ENCODE results near the gene INTS7.

Gene INTS7

GRCh38 chr1:212040629-212041412 lies 5.5 kb upstream of the INTS7 start:
- TF ChIP-seq FOXP2 (optimal IDR thresholded peaks at IDR 0.05; ENCODE audit: borderline replicate concordance, extremely low read depth, extremely low read length, insufficient read depth) (no peak), SIN3A (IDR thresholded peaks at IDR 0.05; ENCODE audit: borderline replicate concordance, insufficient read depth, low read length) (no peak), POLR2AphosphoS5 (IDR thresholded peaks at IDR 0.05; ENCODE audit: low read depth, low read length) (no peak), REST (IDR thresholded peaks at IDR 0.05; ENCODE audit: insufficient read depth in 1 of 2, low read depth in 2 of 2, low read length in 2 of 2) (no peak), TAF1 (IDR thresholded peaks at IDR 0.05; ENCODE audit: borderline replicate concordance, insufficient read depth, low read length) (no peak)

GRCh38 chr1:212039622-212040021 lies 4.3 kb upstream of the INTS7 start:
- no peak for TF ChIP-seq POLR2AphosphoS5 (IDR thresholded peaks at IDR 0.05; ENCODE audit: low read depth, low read length)
- no peak for TF ChIP-seq REST (IDR thresholded peaks at IDR 0.05; ENCODE audit: insufficient read depth in 1 of 2, low read depth in 2 of 2, low read length in 2 of 2)
- no peak for TF ChIP-seq TAF1 (IDR thresholded peaks at IDR 0.05; ENCODE audit: borderline replicate concordance, insufficient read depth, low read length)
- no peak for TF ChIP-seq FOXP2 (optimal IDR thresholded peaks at IDR 0.05; ENCODE audit: borderline replicate concordance, extremely low read depth, extremely low read length, insufficient read depth)
- no peak for TF ChIP-seq SIN3A (IDR thresholded peaks at IDR 0.05; ENCODE audit: borderline replicate concordance, insufficient read depth, low read length)

GRCh38 chr1:212037900-212038299 lies 2.5 kb upstream of the INTS7 start:
- TF ChIP-seq REST (IDR thresholded peaks at IDR 0.05; ENCODE audit: insufficient read depth in 1 of 2, low read depth in 2 of 2, low read length in 2 of 2) (no peak), POLR2AphosphoS5 (IDR thresholded peaks at IDR 0.05; ENCODE audit: low read depth, low read length) (no peak), FOXP2 (optimal IDR thresholded peaks at IDR 0.05; ENCODE audit: borderline replicate concordance, extremely low read depth, extremely low read length, insufficient read depth) (no peak), SIN3A (IDR thresholded peaks at IDR 0.05; ENCODE audit: borderline replicate concordance, insufficient read depth, low read length) (no peak), TAF1 (IDR thresholded peaks at IDR 0.05; ENCODE audit: borderline replicate concordance, insufficient read depth, low read length) (no peak)

- TF ChIP-seq TAF1 (IDR thresholded peaks at IDR 0.05; ENCODE audit: borderline replicate concordance, insufficient read depth, low read length): no peak
- no peak for TF ChIP-seq FOXP2 (optimal IDR thresholded peaks at IDR 0.05; ENCODE audit: borderline replicate concordance, extremely low read depth, extremely low read length, insufficient read depth)
- no peak for TF ChIP-seq POLR2AphosphoS5 (IDR thresholded peaks at IDR 0.05; ENCODE audit: low read depth, low read length)
- TF ChIP-seq SIN3A (IDR thresholded peaks at IDR 0.05; ENCODE audit: borderline replicate concordance, insufficient read depth, low read length): no peak
- no peak for TF ChIP-seq REST (IDR thresholded peaks at IDR 0.05; ENCODE audit: insufficient read depth in 1 of 2, low read depth in 2 of 2, low read length in 2 of 2)
Measured at GRCh38 chr1:212035835-212036605, 663 bp upstream of the INTS7 start.
